IPS-11a (cell line): Measurements from ENCODE around the gene ROM1.
"Not testable (repeated sequence)": the region's sequence is repeated elsewhere in the genome, so short reads cannot be mapped to it uniquely, and the experiment has no call there.

ENCODE experiments used
- H3K4me3 ChIP-seq: one replicate; pipeline ENCODE4 v1.5.1; 2013; ENCODE audit warnings: low read depth, low read length, control low read depth

Gene ROM1

GRCh38 chr11:62607714-62608113, 5.3 kb upstream of the ROM1 start:
- no peak overlapping the region for H3K4me3 ChIP-seq

- no peak overlapping the region for H3K4me3 ChIP-seq
Observed at GRCh38 chr11:62608776-62609175, 4.3 kb upstream of the ROM1 start.

DNA sequence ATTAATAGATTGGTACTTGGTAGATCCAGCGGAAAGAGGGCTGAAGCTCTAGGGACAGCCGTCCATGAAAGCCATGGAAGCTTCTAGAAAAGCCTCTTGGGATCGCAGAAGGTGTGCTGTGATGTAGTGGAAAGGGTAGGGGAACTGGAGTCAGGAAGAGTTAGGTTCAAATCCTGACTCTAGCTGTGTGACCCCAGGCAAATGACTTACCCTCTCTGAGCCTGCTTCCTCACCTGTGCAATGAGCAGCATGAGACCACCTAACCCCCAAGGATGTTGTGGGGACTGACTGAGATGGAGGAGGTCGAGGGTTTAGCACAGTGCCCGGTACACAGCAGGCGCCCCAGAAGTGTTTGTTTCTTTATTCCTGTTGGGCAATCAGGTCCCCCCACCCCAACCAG, 2.7 kb upstream of the ROM1 start:
- no peak overlapping the region for H3K4me3 ChIP-seq

- H3K4me3 ChIP-seq, result peak overlapping the region; percentile 50
Observed at GRCh38 chr11:62610814-62611704, 2.0 kb upstream of the ROM1 start.

DNA sequence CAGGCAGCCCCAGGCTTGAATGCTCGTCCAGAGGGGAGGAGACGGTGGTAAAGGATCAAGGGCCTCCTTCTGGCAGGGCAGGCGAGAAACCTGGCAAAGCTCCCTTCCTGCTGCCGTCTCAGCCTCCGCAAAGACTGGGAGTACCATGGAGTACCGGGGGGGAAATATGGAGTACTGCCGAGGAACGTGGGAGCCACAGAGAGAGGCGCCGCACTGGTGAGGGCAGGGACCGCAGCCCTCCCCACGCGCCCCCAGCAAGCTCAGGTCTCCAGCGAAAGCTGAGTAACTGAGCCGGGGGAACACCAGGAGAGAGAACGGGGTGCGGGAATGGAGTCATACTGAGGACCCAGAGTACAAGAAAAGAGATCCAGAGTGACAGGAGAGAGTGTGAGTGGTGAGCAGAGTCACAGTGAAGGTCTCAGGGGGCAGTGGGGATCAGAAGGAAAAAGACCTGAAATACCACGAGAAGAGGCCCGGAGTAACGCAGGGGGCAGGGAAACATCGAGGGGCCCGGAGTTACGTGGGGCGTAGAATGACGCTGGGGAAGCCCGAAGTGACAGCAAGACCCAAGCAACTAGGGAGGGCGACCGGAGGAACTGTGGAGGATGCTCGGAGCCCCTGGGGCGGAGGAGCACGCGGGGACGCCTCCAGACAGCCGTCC, 1.2 kb upstream of the ROM1 start:
- peak overlapping the region; percentile 50 for H3K4me3 ChIP-seq

- H3K4me3 ChIP-seq, result peak overlapping the region; percentile 14
Observed at GRCh38 chr11:62613291-62613778, 278 bp downstream of the ROM1 start.

- no peak overlapping the region for H3K4me3 ChIP-seq
Observed at GRCh38 chr11:62614275-62614674, 1.2 kb downstream of the ROM1 start.

GRCh38 chr11:62615521-62615920, 2.5 kb downstream of the ROM1 start:
- H3K4me3 ChIP-seq, result no peak overlapping the region

- not testable (repeated sequence) for H3K4me3 ChIP-seq
Observed at GRCh38 chr11:62616957-62617356, 3.9 kb downstream of the ROM1 start.

GRCh38 chr11:62621027-62621566, 8.0 kb downstream of the ROM1 start:
- peak overlapping the region; percentile 75 for H3K4me3 ChIP-seq

DNA sequence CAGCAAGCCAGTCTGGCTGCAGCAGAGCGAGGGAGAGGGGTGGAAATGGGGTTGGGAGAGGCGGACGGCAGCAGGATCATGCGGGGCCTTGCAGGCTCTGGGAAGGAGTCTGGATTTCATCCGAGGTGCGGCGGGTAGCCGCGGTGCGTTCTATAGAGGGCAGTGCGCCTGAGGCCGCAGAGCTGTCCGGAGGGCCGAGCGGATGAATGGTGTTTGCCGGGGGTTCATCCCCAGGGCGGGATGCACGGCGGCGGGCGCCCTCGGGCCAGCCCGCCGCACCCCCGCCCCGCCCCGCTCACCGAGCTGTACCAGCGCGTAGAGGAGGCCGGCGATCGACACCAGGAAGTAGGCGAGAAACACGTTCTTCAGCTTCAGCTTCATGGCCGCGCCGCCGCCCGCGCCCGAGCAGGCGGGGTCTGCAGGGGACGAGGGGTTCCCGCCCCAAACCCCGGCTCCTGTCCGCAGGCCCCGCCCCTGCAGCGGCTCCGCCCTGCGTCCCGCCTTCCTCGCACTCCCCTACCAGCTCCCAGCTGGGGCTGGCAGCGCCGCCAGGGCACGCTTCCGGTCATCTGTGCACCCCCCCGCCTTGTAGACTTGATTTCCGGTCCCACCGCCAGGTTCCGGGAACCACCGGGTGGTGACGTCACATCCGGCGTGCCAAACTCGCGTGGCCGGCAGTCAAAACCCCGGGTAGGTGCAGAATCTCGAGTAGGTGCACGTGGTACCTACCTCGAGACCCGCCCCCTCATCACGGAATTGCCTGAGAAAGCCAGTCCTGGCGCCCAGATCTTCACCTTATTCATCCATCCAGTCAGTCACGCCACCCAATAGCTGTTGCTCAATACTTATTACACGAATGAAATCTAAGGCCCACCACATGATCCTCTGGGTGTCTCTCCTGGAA, 8.8 kb downstream of the ROM1 start, which contains the start of gene B3GAT3:
TSS of gene B3GAT3 (minus strand) at position 420 of the 904 bp plus-strand sequence. CDS start at position 381, 39 bp downstream.
- H3K4me3 ChIP-seq, result peak within 1 kb of the TSS; percentile 75

- no peak overlapping the region for H3K4me3 ChIP-seq
Observed at GRCh38 chr11:62622476-62623089, 9.5 kb downstream of the ROM1 start.

GRCh38 chr11:62627713-62628112, 14.7 kb downstream of the ROM1 start:
- H3K4me3 ChIP-seq, result no peak overlapping the region

DNA sequence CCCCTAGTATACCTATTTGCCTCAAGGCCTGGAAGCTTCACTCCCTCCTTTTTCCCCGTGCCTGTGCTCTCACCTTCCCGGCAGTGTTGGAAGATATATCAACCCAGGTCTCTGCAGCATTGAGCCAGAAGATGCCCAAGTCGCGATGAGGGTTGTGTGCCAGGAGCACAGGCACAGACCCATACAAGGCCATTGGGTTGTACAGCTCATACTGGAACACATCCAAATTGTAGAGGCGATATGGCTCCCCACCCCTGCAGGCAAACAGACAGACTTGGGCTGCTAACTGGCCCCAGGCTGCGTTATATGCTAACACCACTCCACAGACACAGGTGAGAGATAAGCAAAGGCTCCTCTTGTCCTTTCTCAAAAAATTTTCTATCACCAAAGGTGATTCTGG, 19.4 kb downstream of the ROM1 start:
- no peak overlapping the region for H3K4me3 ChIP-seq

DNA sequence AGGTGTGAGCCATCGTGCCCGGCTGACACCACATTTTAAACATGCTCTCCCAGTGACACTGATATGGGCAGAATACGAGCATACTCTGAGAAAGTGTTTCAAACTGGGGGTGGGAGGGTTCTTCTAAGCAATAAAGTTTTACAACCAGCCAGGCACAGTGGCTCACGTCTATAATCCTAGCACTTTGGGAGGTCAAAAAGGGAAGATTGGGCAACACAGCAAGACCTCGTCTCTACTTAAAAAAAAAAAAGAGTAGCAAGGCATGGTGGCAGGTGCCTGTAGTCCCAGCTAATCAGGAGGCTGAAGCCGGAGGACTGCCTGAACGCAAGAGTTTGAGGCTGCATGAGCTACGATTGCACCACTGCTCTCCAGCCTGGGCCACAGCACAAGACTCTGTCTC, 31.2 kb downstream of the ROM1 start:
- H3K4me3 ChIP-seq, result no peak overlapping the region

DNA sequence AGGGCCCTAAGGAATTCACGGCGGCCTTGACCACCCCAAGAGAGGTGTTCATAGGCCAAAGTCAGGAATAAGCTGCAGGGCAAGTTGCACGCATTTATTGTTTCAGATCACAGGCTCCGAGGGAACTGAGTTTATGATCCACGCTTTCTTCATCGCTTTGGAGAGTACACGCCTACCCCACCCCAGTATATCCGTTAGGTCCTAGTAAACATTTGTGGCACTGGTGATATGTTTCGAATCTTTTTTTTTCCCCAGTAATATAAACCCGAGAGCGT, 32.6 kb downstream of the ROM1 start:
- peak overlapping the region; percentile 94 for H3K4me3 ChIP-seq

- H3K4me3 ChIP-seq, result peak within 1 kb of the TSS; percentile 94
Observed at GRCh38 chr11:62645946-62646824, 33.1 kb downstream of the ROM1 start, which contains the start of gene GANAB. GANAB (minus strand) TSS chr11:62646613; CDS start chr11:62646599, 14 bp downstream.

DNA sequence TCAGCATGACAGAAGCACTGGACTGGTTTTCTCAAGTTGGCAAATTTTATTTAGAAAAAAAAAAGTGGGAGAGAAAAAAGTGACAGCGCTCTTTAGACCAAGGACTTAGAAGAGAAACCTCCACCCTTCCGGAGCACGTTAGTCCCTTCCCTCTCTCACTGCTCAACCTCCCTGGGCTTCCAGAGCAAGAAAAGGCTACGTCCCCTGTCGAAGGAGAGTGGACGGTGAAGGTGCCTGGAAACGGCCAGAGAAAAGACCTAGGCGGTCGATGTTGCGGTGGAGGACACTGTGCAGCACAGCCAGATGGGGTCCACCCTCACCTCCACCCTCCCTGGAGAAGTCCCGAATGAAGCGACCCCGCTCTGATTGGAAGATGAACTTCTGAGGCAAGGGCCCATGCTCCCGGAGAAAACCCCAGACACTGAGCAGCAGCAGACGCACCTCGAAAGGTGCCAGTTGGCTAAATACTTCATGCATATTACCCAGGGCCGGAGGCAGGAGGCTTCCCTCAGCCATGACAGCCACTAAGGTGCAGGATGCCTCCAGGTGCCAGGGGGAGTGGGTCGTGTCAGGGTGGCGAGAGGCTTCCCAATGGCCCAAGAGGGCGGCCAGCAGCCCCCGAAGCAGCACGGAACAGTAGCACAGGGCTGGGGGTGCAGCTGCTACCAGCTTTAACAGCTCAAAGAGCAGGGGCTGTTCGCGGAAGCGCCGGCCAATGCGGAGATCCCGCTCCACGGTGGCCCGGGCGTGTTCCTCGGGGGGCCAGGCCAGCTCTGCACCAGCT, 34.0 kb downstream of the ROM1 start:
- no peak overlapping the region for H3K4me3 ChIP-seq

- no peak overlapping the region for H3K4me3 ChIP-seq
Observed at GRCh38 chr11:62647609-62648005, 34.5 kb downstream of the ROM1 start.
